Measurements from ENCODE around the gene BSDC1.
A peak's percentile ranks its signal among the peaks of the same experiment; 100 is the strongest.
"Not testable (repeated sequence)": the region's sequence is repeated elsewhere in the genome, so short reads cannot be mapped to it uniquely, and the experiment has no call there.

Gene BSDC1

DNA sequence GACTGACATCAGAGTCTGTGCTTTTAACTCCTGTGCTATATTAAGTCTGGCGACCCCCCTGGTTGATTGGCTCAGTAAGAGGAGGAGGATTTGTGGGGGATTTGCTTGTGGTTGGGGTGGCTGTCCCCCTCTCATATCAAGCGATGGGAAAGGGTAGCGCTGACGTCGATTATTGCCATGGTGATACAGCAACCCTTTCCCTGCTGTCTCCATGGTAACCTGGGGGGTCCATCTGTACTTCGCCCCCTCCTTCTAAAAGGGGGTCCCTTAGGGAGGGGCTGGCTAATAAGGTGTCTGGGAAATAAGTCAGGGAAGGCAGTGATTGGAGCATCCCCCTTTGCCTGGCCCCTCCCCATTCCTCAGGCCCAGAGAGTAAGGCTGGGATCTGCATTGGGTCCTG, 36.6 kb downstream of the BSDC1 start:
- DNase-seq (ENCODE audit: low read depth), result no peak

DNA sequence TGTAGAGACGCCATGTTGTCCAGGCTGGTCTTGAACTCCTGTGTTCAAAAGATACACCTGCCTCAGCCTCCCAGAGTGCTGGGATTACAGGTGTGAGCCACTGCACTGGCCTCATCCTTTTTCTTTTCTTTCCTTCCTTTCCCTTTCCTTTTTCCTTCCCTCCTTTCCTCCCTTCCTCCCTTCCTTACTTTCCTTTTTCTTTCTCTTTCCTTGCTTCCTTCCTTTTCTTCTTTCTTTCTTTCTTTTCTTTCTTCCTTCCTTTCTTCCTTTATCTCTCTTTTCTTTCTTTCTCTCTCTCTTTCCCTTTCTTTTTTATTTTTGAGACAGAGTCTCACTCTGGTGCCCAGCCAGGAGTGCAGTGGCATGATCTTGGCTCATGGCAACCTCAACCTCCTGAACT, 37.8 kb downstream of the BSDC1 start:
- no peak for DNase-seq (ENCODE audit: low read depth)

DNA sequence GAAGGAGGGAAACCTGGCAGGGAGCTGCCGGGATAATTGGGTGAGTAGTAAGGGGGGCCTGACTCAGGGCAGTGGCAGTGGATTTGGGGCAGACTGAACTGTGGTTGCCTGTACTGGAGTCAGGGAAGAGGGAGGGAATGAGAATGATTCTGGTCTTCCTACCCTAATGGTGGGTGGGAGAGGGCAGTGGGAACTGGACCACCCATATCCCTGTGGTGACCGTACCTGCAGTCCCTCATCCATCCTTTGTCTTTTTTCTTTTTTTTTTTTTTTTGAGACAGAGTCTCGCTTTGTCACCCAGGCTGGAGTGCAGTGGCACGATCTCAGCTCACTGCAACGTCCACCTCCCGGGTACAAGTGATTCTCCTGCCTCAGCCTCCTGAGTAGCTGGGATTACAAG, 38.5 kb downstream of the BSDC1 start:
- not testable (repeated sequence) for DNase-seq (ENCODE audit: low read depth)

GRCh38 chr1:32353886-32354570, 40.2 kb downstream of the BSDC1 start:
- DNase-seq (ENCODE audit: low read depth), result no peak

- DNase-seq (ENCODE audit: low read depth), result no peak
Observed at GRCh38 chr1:32353431-32353830, 40.8 kb downstream of the BSDC1 start.

GRCh38 chr1:32352831-32353383, 41.3 kb downstream of the BSDC1 start:
- no peak for DNase-seq (ENCODE audit: low read depth)

DNA sequence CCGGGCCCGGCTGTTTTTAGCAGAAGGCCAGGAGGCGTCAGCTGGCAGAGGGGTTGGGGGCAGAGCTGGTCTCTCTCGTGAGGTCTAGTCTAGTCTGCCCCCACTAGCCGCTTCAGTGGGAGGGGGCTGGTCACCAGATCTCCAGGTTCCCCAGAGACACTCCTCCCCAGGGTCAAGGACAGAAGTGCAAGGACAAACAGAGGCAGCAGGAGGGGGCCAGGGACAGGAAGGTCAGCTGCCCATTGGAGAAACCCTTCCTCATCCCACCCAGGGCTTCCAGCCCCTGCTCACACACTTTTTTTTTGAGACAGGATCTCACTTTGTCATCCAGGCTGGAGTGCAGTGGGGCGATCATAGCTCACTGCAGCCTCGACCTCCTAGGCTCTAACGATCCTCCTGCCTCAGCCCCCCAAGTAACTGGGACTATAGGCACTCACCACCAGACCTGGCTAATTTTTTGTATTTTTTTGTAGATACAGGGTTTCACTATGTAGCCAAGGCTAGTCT, 41.9 kb downstream of the BSDC1 start:
- DNase-seq (ENCODE audit: low read depth), result no peak

- DNase-seq (ENCODE audit: low read depth), result peak; percentile 79
Observed at GRCh38 chr1:32351399-32352238, 42.6 kb downstream of the BSDC1 start.

GRCh38 chr1:32350785-32351398, 43.3 kb downstream of the BSDC1 start:
- no peak for DNase-seq (ENCODE audit: low read depth)

DNA sequence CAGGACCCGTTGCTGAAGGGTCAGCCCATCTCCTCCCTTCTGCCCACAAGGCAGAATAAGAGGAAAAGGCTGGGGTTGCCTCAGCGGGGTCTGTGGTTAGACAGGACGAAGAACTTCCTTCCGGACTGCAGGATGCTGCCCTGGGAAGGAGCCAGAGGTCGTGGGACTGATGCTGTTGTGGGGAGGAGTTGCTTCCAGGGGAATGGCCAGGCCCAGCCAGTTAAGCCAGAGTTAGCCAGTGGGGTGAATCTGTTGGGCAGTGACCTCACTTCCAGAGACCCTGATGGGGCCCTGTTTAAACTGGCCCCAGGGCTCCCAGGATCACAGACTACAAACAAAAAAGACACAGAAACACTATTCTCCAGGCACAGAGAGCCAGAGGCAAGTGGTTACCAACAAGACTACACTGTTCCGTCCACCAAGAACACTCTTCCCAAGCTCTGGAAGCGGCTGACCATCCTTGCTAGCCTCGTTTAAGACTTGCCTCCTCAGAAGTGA, 45.0 kb downstream of the BSDC1 start:
- no peak for DNase-seq (ENCODE audit: low read depth)

- DNase-seq (ENCODE audit: low read depth), result no peak
Observed at GRCh38 chr1:32346532-32347157, 47.6 kb downstream of the BSDC1 start.

DNA sequence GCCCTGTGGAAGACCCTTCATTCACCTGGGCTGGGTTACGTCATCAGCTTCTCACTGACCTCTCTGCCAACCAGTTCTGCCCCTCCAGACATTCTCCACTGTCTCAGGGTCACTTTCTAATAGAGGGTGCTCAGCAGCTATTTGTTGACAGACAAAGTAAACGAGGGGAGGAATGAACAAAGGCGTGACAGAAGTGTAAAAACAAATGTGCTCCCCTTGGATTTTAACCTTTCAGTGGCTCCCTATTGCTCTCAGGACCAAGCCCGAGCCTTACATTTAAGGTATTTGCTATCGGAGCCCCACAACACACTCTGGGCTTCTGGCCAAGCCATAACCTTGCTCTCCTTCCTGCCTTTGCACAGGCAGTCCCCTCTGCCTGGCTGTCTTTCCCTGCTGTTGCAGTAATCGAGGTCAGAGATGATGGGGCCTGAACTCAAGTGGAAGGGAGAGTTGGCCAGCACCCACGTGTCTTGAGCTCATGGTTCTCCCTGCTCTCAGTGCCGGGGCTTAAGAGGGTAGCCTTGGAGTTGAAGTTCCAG, 48.9 kb downstream of the BSDC1 start:
- DNase-seq (ENCODE audit: low read depth), result no peak

- DNase-seq (ENCODE audit: low read depth), result no peak
Observed at GRCh38 chr1:32342704-32343103, 51.5 kb downstream of the BSDC1 start.

DNA sequence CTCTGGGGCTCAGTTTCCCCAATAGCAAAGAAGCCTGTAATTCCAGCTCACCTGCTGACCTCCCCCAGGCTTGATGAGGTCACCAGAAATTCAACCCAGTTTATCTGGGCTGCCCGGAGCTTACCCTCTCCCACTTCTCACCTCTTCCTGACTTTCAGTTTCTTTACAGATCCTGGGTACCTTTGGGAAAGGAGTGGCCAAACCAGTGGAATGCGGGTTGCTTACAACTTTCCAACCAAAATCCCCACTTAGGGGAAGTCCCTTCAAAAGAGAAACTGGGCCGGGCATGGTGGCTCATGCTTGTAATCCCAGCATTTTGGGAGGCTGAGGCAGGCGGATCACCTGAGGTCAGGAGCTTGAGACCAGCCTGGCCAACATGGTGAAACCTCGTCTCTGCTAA, 52.3 kb downstream of the BSDC1 start:
- DNase-seq (ENCODE audit: low read depth), result no peak

DNA sequence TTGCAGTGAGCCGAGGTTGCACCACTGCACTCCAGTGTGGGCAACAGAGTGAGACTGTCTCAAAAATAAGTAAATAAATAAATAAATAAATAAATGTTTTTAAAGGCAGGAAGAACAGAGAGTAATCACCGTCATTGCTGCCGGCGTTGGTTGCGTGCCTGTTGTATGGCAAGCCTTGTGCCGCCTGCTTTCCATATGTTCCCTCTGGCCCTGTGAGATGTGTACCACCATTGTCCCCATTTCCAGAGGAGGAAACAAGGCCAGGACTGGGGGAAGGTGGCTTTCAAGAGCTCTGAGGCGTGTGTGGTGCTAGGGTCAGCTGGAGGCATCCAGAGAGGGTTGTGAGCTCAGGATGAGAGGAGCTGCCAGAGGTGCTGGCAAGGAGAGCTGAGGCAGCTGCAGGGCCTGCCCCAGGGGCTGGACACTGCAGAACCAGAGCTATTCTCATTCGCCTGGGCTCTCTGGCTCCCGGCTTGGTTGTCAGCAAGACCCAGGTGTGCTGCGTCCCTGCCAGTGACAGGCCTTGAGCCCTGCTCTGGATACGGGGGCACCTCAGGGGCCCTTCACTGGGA, 53.0 kb downstream of the BSDC1 start:
- no peak for DNase-seq (ENCODE audit: low read depth)

DNA sequence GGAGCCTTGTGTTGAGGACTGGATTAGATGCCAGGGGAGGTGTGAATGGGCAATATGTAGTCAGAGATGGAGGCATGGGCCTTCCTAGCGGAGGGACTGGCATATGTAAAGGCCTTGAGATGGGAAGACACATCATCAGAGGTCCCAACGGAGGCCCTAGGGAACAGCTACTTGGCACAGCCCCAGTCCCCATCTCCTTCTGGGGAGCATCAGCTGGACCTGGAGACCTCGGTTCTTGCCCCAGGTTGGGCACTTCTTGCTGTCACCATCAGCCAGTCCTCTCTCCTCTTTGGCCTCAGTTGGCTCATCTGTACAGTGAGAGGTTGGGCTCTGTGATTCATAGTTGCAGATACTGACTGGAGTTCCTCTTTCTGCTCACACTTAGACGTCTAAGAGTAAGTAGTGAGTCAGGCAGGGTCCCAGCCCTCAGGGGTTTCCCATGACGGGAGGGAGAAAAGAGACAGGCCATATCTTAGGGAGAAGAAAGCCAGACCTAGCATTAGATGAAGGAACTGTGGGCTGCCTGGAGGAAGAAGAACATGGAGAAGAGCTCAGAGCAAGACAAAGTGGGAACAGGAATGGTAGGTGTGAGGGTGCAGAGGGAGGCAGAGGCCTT, 54.8 kb downstream of the BSDC1 start:
- DNase-seq (ENCODE audit: low read depth), result no peak

DNA sequence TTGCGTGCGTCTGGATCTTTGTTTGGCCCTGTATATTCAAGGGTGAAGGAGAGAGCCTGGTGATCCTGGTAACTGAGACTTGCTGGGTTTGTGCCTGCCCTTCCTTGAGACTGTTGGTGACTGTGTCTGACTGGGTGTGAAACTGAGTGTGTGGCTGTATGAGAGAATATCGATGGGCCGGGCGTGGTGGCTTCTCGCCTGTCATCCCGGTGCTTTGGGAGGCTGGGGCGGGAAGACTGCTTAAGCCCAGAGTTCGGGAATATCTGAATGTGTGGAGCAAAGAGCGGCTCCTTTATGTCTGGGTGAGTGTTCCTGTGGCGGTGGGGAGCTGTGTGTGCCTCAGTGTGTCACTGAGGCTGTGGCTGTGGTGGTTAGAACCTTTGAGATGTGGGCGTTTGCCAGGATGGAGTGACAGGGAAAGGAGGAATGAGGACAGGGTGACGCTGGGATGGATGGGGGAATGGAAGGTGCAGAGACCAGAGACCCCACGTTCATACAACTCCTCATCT, 55.5 kb downstream of the BSDC1 start:
- no peak for DNase-seq (ENCODE audit: low read depth)

- no peak for DNase-seq (ENCODE audit: low read depth)
Observed at GRCh38 chr1:32337855-32338636, 56.2 kb downstream of the BSDC1 start.

- no peak for DNase-seq (ENCODE audit: low read depth)
Observed at GRCh38 chr1:32336963-32337675, 57.1 kb downstream of the BSDC1 start.
